Hindlimb muscle (tissue), 1 donor: ENCODE data around the gene BTBD8. TPM values are rescaled to one million over a fixed set of nuclear protein-coding genes. Genes with fewer than 3 reads are reported as not detected.

Source experiments
- DNase-seq: peaks from one replicate; pipeline ENCODE4 v3.0.0-alpha.2; 2013
- polyA plus RNA-seq: library from polyadenylated mRNA; unstranded; fragments of 120-200 nt; gene quantifications from one replicate; pipeline ENCODE4 v1.2.1, GENCODE V29; 2013; ENCODE audit not compliant: insufficient read length

Gene BTBD8
- polyA plus RNA-seq, 1 donor, result 4.4 TPM

DNA sequence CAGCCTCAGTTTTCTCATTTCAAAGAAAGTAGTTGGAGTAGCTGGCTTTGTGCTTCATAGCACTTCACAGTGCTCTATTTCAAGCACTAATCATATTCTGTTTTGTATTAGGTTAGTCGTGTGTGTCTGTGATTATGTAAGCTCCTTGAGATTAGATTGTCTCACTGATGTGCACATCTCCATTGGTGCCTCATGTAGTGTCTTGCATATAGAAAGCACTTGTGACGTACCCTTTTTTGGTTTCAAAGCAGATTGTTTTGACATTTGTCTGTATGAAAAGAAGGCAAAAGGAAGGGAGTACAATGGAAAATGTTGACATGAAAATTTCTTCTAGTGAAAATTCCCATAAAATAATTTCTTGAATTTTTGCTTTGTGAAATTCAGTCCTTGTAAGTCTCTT lies 13.9 kb downstream of the BTBD8 start:
- DNase-seq, result no peak

DNA sequence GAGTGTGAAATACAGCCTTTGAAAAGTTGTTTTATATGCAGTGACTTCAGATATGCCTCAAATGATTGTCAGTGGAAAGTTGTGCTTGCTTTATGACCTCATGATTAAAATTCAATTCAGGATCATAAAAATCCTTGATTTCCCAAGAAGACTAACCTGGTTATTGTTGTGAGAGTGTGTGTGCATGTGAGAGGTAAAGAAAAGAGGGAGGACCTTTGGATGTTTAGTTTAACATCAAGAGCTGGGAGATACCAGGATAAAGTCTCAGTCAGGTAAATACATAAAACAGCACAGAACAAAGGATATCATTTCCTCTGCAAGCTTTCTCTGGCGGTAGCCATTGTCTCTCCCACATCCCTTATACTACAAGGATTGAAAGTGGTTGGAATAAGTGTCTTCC lies 14.4 kb downstream of the BTBD8 start:
- no peak for DNase-seq

DNA sequence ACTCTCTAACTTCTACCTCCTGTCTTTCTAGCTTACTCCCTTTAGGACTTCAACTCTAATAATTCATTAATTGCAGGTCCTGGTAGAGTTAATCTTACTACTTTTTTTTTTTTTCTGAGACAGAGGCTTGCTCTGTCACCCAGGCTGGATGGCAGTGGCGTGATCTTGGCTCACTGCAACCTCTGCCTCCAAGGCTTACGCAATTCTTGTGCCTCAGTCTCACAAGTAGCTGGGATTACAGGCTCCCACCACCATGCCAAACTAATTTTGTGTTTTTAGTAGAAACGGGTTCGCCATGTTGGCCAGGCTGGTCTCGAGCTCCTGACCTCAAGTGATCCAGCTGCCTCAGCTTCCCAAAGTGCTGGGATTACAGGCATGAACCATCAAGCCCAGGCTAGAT lies 15.7 kb downstream of the BTBD8 start:
- no peak for DNase-seq

DNA sequence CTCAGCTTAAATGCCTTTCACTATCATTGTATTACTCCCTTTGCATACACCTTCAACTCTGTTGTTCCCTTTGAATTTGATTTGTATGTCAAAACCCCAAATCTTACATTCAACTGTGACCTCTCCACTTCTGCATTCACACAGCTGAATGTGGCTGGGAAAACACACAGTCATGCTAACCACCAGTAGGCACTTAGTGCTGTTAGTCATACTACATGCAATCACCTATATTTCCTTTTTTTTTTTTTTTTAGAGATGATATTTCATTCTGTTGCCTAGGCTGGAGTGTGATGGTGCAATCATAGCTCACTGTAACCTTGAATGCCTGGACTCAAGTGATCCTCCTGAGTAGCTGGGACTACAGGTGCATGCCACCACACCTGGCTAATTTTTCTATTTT lies 16.2 kb downstream of the BTBD8 start:
- DNase-seq, result no peak

DNA sequence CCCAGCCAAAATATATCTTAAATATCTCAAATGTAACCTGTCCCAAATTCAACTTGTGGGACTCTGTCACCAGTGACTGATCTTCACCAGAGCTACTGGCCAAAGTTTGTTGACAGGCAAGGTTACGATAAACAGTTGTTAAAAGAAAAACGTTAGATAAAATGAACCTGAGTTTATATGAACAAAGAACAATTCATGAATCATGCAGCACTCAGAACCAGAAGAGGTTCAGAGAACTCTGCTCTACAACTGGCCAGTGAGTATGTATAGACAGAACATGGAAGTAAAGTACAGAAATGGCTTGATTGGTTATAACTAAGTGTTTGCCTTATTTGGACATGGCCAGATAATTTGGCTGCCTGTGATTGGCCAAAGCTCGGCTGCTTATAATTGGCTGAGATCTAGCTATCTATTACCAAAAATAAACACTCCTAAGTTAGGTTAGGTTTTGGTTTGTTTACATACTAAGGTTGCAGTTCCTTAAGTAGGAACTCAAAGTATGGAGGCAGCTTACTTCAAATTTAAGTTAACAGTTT lies 25.5 kb downstream of the BTBD8 start:
- no peak for DNase-seq

DNA sequence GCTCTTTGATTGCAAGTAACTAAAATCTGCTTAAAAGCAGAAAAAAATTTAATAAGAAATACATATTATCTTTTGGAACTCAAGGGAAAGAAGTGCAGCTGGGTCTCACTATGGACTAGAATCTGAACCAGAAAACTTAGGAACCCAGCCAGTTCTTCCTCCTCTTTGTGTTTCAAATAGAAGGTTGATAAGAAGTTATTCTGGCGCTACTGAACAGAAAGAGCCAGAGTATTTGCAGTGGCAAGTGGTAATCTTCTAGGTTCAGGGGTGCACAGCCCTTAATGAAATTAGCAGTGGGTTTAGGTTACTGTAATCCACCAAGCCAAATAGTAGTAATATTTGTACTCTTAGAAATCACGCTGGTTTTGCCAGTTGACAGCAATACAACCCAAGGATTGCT lies 28.5 kb downstream of the BTBD8 start:
- DNase-seq, result no peak

DNA sequence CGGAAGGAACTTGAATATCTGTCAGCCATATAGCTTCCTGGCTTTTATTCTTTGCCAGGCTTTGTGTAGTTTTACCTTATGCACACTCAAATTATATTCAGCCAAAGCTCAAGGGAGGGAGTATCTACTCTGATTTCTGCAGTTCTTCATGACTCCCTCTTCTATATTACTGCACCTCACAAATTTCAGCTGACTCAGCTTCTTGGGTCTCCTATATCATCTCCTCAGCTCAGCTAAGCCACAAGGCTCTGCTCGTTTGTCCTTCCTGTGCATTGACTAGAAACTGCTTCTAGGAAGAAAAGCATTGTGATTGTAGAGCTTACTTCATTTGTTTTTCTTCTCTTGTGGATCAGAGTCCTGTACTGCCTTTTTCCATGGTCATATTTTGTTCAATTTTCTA lies 37.4 kb downstream of the BTBD8 start:
- DNase-seq, result no peak

DNA sequence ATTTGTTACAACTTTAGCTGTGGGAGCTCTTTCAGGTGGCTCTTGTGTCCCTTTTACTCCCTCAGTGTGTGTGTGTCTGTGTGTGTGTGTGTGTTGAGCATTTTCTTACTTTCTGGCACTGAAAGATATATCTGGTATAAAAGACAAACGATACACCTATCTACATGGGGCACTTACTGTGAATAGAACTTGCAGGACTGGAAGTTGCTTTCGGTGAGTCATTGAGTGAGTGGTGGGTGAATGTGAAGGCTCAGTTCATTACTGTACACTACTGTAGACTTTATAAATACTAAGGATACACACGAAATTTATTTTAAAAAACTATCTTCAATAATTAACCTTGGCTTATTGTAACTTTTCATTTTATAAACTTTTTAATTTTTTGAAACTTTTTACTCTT lies 38.7 kb downstream of the BTBD8 start:
- no peak for DNase-seq

DNA sequence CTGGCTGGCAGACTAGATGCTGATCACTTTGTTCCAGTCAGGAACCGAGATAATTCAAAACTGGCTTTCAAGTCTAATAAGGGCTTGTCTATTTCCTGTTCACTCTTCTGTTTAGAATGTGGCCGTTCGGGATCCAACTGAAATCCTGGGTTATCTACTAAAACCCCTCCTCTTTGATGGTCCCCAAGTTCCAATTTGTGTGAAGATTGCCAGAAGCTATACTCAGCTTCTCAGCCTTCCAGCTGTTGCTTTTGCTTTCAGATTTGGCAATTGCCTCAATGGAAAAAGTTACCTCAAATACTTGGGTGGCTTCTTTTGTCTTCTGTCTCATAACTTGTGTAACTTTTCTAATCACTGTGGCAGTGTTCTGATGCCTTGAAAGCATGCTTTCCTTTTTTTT lies 43.7 kb downstream of the BTBD8 start:
- DNase-seq, result peak; percentile 12

DNA sequence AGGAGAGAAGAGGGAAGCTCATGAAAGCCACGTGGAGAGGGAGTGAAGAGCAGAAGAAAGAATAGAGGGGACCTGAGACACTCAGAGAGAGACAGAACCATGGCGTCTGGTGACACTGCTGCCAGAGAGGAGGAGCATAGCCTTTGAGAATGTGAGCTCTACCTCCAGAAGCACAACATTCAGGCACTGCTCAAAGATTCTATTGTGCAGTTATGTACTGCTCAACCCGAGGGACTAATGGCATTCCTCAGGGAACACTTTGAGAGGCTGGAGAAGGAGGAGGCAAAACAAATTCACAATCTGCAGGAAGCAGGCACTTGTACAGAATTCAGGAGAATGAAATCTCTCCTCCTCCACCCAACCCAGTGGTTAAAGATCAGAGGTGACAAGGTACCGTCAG lies 45.1 kb downstream of the BTBD8 start:
- DNase-seq, result no peak

DNA sequence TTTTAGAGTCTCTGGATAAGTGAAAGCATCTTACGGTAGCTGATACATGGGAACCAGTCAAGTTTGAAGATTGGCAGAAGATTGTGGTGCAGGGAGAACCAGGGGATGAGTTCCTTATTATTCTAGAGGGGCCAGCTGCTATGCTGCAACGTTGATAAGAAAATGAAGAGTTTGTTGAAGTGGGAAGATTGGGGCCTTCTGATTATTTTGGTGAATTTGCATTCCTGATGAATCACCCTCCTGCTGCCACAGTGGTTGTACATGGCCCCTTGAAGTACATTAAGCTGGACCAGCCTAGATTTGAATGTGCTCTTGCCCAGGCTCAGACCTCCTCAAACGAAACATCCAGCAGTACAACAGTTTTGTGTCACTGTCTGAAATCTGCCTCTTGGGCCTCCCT lies 45.9 kb downstream of the BTBD8 start:
- DNase-seq, result no peak

DNA sequence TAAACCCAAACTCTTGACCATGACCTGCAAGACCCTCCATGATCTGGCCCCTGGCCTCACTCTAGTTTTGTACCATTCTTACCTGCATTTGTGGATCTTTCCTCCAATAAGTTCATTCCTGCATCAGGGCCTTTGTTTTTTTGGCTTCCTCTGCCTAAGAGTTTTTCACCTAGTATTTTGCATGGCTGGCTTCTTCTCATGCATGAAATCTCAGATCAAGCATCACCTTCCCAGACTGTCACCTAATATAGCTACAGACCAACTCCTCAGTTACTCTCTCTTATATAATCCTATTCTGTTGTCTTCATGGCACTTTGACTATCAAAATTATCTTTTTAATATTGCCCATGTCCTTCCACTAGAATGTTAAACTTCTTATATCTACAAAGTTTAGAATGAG lies 54.2 kb downstream of the BTBD8 start:
- no peak for DNase-seq

DNA sequence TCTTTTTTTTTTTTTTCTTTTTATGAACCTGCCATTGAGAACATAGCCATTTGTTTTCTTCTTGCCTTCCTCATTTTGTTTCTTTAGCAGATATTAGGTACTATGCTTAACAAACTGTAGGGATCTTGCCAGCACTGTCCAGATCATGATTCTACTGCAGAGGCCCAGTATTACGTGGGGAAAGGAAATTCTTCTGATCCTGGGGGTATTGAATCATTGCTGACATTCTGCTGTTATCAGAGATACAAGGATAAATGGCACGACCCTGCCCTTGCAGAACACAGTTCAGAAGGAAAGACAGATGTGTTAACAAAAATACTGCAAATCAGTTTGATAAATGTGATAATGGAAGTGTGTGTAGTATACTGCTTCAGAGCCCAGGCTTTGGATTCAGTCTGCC lies 56.2 kb downstream of the BTBD8 start:
- DNase-seq, result no peak

DNA sequence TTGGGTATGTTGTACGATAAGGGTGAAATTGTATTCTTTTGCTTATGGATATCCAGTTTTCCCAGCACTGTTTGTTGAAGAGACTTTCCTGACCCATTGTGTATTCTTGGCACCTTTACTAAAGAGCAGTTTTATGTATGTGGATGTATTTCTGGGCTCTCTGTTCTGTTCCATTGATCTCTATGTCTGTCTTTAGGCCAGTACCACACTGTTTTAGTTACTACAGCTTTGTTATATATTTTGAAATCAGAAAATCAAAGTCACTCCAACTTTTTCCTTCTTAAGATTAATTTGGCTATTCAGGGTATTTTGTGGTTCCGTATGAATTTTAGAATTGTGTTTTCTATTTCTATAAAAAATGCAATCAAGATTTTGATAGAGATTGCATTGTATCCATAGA lies 74.8 kb downstream of the BTBD8 start:
- no peak for DNase-seq

DNA sequence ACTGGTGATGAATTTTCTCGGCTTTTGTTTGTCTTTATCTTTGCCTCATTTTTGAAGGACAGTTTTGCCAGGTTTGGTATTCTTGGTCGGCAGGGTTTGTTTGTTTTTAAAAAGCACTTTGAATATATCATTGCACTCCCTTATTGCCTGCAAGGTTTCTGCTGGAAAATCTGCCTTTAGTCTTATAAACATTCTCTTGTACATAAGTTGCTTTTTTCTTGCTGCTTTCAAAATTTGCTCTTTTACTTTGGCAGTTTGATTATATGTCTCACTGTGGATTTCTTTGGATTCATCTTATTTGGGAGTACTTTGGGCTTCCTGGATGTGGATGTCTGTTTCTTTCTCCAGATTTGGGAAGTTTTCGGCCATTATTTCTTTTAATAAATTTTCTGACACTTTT lies 79.4 kb downstream of the BTBD8 start:
- no peak for DNase-seq

DNA sequence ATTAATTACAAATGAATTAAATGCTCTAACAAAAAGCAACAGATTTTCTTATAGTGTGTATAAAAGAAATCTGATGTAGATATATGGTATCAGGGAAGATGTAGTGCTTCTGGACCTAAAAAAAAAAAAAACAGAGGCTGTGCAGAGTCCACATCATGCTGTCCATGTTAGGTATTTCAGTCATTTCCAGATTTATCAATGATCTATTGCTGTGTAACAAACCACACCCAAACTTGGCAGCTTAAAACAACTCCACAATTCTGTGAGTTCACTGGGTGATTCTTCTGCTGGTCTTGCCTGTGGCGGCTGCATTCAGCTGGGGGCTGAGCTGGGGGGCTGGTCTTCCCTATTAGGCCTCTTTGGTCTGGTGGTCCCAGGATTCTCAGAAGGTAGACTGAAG lies 85.2 kb downstream of the BTBD8 start:
- DNase-seq, result no peak

DNA sequence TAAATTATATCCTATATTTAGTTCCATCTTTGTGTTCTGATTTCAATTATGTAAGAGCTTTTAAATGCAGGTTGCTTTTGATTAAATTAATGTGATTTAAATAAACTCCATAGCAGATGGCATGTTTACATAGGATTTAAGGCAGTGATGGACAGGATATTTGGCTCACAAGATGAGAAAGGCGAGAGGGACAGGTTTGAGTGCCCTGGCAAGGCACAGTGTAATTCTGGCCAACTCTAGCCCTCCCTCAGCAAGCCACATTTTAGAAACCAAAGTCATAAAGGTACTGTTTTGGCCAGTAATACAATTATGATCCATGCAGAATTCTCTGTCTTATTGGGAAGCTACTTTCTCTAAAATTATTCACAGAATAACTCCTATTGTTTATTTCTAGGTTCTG lies 87.0 kb downstream of the BTBD8 start:
- no peak for DNase-seq

DNA sequence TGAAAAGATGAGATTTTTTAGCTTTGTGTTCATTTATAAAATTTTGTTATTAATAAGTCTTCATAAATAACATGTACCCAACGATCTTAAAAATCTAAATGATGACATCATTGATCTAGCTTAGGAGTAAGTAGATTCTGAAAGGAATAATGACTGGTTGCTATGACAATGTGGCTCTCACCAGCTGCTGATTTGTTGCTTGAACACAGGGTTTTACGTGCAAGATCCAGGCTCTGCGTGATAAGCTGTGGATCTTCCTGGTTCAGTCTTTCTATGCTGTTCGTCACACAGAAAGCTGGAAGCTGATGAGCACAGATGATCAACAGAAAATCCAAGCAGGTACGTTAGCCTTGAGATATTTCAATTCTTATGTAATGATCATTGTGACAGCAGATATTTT lies 88.5 kb downstream of the BTBD8 start:
- no peak for DNase-seq

DNA sequence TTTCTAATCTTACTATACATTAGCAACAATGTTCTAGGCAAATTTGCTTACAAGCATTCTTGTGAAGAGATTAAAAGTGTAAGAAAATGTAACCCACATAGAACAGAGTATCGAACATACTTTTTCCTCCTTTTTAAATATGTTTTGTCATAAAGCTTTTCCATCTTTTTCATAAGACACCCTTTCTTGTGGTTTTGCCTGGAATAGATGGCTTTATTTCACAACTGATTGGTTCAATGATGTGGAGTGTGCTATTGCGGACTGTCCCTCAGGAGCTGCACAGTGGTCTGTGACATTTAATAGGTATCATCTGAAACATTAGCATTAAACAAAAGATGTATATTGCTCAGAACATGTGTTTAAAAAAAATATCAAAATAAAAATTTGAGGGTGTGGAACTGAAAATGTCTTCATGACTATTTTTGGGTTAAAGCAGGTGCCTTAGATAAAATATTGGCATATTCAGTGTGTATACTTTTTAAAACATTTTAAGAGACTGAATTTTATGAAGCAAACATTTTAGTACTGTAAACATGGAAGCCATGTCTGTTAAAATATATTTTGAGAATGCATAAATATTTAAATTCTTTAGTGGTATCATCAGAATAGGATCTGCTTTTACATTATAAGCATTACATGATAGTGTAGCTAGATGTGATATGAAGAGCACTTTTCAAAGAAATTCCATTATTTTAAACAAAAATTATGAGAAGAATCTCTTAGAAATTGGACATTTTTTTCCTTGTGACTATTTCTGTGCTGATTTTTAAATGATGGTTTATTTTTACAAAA lies 89.3 kb downstream of the BTBD8 start:
- DNase-seq, result no peak

DNA sequence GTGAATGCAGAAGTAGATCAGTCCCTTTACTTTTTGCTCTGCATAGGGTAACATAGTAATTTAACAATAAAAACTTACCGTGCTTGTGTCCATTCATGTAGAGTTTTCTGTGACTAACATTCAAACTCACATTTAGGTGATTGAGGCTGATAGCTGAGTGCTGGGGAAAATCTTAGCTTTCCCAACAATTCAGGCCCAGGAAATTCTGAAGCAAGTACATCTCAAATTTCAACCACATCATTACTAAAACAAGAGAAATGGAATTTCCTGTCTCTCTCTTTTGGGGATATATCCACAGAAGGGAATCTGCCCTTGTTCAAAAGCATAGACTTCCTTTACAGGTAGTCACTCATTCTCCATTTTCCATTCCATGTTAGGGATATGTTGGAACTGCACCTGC lies 104.5 kb downstream of the BTBD8 start:
- no peak for DNase-seq

DNA sequence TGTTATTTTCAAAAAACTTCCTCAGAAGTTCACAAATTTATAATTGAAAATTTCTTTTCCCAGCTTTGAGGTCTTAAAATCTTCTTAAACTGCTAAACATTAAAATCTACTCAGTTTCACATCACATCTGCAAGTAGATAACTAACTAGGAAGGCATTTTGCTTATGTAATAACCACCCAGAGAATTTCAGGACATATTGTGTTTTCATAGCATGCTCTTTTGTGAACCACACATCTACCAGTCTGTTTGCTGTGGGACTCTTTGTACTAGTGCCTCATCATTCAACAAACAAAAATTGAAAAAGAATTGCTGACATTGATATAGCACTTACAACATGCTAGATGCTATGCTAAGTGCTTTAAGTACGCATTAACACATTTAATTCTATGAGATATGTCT lies 105.9 kb downstream of the BTBD8 start:
- DNase-seq, result no peak

DNA sequence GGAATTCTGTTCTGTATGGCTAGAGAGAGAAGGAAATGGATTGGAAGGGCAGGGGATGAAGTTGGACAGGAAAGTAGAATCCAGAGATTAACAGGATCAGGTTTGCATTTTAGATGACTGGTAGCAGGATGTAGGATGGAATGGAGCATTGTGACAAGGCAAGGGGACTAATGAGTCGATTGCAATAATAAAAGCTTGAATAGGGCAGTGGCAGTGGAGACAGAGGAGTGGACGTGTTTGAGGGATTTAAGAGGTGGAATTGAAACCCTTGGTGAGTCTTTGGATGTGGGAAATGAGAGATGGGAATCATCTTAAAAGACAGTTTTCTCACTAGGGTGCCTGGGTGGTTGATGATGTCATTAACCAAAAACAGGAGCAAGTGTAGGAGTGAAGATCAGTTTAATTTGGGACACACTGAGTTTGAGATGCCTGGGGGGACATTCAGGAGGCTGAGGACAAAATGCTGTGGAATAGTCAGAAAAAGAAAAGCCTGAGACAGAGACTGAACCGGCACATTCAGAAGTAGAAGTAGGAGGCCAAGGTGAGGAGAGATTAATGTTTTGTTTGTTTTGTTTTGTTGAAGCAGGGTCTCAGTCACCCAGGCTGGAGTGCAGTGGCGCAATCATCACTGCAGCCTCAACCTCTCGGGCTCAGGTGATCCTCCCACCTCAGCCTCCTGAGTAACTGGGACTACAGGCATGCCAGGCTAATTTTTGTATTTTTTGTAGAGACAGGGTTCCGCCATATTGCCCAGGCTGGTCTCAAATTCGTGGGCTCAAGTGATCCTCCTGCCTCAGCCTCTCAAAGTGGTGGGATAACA lies 108.5 kb downstream of the BTBD8 start:
- no peak for DNase-seq

DNA sequence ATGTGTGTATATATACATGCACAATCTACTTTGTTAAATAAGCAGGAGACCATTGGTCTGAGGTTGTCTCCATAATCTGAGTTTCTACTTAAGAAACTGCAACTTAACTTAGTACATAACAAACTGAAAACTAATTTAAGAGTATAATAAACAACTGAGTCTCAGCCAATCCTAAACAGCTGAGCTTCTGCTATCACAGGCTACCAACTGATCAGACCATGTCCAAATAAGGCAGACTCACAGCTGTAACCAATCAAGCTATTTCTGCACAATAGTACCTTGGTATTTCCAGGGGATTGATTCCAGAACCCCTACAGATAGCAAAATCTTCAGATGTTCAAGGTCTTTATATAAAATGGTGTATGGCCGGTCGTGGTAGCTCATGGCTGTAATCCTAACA lies 111.6 kb downstream of the BTBD8 start:
- no peak for DNase-seq

DNA sequence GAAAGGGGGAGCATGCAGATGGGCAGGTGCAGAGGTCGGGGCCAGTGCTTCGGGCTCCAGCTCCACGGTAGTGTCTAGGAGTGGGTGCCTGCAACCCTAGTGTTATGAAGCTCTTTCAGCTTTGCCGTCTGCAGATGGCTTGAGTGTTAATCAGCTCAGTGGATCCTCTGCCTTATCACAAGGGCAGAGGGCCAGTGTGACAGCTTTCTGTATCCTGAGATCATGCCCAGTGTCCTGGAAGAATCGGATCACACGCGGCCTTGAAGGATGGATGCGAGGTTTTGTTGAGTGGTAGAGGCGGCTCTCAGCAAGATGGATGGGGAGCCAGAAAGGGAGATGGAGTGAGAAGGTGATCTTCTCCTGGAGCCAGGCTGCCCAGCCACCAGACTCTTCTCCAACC lies 112.1 kb downstream of the BTBD8 start:
- no peak for DNase-seq
